Suppressor macrophage treated with lipopolysaccharide for 4 hours (primary cell): ENCODE results near the gene ST3GAL4.
"Not testable (repeated sequence)": the region's sequence is repeated elsewhere in the genome, so short reads cannot be mapped to it uniquely, and the experiment has no call there.

ENCODE experiments used
- DNase-seq: peaks from one replicate; pipeline ENCODE4 v3.0.0-alpha.2; 2020

The ST3GAL4 gene

DNA sequence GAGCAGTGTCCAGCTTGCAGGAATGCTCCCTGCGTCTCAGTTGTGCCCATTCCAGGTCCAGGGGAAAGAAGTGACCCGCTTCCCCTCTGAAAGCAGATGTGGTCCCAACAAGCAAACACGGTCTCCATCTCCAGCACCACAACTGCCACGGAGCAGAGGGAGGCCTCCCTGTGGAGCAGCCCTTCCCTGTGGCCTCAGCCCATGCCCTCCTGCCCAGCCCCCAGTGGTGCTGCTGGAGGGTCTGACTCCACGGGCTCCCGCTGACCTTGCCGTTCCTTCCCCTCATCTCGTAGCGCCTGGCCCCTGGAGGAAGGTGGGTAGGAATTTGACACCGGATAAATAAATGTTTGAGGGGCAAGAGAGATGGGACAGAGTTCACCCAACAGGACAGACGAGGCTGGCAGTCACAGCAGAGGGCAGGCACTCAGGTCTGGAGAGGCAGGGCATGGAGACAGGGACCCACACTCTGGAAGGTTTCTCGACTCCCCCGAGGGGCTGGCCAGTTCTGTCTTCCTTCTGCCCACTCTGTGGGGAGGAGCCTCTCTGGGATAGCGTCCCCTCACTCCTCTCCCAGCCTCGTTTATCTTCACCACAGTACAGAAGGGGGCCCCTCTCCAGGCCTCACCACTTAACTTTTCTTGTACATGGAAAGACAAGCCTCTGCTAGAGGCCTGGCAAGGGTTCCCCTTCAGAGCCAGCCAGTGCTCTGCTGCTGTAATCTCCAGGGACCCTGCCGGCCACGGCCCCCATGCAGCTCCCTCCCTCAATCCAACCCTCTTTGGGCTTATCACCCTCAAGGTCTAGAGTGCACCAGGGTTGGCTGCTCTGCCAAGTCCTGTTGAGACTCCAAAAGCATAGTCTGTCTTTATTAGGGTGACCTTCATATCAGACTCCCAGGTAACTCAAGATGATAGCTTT is 7.5 kb upstream of the ST3GAL4 start:
- DNase-seq = no peak

DNA sequence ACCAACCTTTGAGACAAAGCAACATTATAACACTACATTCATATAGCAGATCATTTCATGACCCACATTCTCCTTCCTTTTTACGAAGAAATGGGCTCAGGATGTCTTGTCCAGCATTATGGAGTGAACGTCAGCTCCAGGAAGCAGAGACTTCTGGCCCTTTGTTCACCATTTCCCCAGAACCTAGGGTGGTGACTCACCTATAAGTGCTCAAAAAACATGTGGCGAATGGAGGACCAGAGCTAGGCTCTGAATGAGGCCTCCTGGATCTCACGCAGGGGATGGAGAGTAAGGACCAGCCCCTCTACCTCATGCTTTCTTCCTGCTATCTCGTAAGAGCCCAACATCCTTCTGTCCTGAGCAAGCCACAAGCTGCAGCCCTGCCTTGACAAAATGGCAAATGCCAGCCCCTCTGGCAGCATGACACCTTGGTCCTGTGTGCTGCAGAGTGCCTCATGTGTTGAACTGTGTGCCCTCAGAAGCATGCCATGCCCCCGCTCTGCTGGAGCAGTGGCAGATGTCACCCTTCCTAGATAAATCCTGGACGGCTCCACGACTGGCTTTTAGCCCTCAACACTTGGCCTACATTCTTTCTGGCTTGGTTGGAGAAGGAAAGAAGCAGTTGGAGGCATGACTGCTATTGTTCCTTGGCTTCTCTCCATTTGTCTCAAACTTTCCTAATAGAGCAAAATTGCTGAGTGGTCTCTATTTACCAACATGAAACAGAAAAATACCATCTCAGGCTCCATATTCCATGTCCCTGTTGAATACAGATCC is 6.5 kb upstream of the ST3GAL4 start:
- no peak for DNase-seq

DNA sequence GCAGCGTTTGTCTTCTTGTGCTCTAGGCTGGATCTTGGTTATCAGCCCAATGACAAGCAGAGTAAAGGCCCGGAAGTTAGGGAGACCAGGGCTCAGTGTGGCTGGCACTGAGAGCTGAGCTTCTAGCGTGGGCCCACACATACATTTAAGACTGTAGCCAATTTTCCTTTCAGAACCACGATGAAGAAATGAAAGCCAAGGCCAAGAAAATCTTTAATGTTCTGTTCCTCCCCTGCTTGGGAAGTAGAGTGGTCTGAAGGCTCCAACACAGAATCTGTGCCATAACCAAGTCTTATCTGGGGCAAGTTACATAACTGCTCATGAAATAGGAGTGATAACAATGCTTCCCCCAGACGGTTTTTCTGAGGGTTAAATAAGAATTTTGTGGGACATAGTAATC is 4.7 kb upstream of the ST3GAL4 start:
- no peak for DNase-seq

DNA sequence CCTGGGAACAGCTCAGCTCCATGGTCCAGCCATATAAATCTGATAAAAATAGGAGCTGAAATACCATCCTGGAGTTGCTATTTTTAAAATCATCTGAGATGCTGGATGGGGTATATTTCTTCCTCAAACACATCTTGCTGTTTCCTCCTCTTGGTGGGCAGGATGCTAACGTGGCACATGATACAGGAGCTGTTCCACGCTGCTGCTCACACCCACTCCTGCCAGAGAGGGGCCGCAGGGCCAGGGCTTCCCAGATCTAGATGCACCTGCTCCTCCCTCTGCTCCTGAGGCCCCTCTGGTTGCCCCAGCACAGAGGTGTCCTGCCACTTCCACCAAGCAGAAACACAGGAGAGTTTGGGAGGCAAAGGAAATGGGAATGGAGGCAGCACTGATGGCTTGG is 3.3 kb upstream of the ST3GAL4 start:
- no peak for DNase-seq

DNA sequence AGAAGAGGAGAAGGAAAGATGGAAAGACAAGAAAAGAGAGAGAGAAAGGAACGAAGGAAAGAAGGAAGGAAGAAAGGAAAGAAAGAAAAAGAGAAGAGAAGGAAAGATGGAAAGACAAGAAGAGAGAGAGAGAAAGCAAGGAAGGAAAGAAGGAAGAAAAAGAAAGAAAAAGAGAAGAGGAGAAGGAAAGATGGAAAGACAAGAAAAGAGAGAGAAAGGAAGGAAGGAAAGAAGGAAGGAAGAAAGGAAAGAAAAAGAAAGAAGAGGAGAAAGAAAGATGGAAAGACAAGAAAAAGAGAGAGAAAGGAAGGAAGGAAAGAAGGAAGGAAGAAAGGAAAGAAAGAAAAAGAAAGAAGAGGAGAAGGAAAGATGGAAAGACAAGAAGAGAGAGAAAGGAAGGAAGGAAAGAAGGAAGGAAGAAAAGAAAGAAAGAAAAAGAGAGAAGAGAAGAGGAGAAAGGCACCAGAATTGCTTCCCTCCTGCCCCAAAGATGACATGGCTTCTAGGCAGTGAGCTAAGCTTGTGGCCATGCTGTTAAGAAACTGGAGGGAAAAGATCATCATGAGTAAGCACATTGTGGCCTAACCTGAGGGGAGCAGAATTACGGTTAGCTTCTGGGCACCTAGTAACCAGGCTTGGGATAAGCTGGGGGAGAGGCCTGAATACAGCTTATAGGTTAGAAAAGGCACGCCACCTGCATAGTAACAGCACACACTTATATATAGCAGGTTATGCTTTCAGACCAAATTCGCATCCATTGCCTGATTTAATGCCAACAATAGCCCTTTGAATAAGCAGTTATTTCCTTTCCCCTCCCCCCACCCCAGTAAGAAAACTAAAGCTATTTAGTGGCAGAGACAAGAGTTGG is 2.3 kb upstream of the ST3GAL4 start:
- peak; percentile 64 for DNase-seq

DNA sequence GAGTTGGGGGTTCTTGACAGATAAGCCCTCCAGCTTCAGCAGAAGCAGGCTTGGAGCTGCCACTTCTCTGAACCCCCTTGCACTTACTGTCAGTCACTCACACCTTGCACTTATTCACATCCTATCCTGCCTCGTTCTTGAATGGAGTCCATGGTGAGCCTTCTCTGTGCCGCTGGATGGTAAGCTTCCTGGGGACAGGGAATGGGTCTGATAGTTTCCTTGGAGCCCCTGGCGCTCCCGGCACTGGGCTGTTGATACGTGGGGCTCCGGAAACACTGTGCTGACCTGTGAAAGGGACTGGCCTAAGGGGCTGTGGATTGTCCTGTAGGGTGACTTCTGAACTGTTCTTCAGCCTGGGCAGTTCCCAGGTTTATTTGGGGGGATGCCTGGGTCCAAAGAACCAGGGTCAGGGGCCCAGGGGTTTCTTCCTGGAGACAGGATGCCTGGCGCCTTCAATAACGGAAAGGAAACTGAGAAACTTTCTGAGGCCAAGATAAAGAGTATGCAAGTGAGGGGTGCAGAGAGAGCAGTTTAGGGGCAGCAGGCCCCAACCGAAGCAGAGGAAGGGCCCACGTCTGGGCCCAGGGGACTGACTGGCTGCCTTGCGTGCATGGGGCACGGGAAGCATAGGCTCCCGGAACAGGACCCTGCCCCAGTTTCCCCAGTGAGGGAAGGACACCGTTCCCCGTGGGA is 709 bp upstream of the ST3GAL4 start:
- no peak for DNase-seq

DNA sequence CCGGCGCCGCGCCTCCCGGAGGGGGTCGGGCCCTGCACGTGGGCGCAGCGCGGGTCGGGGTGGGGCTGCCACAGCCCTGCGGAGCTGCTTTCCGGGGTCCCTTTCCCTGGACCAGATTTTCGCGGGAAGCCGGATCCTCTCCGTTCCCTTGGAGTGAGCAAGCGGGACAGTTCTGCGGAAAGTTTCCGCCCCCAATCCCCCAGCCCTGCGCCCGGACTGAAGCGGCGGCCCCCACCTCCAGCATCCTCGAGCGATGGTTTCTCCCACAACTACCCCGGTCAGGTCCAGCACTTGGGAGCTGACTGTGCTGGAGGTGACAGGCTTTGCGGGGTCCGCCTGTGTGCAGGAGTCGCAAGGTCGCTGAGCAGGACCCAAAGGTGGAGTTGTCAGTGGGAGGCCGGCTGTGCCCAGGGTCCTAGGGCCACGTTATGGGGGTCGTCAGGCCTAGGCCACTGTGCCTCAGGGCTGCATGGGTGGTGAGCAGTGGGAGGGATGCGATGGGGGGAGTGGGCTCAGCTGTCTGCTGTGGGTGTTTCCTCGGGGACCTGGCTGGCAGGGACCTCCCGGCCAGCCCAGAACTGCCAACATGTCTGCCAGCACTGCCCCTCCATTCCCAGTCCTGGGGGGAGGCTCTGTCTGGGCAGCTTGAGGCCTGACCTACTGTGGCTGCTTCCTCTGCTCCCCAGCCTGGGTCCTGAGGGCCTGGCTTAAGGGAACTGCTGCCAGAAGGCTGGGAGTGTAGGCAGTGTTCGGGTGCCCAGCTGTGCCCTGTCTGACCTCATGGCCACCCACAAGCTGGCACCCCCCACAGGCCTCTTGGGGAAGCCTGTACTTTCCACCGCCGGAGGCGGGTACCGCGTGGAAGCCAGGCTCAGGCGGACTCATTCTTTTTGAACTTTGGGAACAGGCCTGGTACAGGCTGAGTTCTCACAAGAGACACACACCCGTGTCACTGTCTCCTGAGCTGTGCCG is 726 bp downstream of the ST3GAL4 start:
- peak; percentile 94 for DNase-seq

DNA sequence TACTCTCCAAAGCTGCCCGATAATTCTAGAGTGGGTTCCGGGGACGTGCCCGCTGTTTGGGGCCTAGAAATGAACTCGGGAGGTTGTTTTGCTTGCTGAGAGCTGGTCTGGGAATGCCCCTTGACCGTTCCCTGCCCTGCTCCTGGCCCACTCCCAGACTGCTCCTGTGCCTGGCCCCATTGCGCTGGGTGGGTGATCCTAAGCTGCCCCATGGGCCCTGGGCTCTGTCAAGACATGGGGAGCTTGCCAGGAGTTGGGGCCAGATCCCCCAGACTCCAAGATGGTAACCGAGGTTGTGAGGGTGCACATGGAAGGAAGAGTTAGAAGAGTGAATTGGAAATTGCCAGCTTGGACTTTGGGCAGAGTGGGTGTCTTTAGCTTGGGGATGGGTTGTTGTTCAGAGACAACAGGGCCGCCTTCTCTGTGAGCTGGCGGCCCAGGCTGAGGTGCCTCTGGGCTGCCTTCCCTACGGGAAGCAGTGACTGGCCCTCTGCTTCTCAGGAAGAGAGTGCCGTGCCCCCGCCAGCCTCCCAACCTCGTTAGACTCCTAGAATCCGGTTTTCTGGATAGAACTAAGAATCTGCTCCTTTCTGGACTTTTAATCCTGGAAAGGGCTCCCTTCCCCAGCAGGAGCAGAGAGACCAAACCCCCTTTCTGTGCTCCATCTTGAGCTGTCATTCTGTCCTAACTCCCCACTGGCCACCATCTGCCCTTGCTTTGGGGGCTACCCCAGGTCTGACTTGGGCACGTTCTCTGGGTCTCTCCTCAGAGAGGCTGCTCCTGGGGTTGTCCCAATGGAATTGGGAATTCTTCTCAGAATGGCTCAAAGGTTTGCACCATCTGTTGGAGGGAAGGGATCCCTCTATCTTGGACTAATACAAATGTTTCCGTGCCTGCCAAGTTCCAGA is 1.8 kb downstream of the ST3GAL4 start:
- no peak for DNase-seq

DNA sequence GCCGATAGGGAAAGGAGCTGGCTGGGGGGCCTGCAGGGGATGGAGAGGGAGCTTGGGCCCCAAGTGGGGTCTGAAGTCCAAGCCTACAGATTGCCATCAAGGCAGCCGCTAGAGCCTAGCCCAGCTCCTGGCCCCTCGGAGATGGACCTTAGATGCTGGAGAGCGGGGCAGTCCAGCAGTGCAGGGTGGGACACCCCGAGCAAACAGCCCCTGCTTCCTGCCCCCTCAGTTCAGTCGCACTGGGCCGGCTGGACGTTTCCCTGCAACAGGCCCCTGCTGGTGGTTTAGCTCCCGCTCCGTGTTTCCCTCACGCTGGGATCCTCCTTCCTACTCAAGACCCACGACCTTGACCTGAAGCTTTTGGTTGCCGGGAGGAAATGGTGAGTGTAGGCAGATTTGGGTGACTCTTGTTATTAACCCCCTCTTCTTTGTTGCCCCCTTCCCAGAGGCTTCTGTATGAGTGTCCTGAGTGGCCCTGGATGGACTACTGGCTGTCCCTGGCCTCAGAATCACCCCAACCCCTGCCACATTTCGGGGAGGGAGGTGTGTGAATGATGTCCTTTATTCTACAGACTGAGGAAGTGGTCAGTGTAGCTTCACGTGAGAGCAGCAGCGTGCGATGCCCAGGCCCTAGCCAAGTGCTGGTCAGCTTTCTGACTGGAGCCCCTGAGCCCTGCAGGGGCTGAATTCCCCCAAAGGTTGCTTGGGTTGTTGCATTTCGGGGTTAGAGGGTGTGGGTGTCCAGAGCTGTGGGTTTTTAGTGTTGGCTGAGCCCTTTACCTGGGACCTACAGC is 2.7 kb downstream of the ST3GAL4 start:
- DNase-seq = no peak

DNA sequence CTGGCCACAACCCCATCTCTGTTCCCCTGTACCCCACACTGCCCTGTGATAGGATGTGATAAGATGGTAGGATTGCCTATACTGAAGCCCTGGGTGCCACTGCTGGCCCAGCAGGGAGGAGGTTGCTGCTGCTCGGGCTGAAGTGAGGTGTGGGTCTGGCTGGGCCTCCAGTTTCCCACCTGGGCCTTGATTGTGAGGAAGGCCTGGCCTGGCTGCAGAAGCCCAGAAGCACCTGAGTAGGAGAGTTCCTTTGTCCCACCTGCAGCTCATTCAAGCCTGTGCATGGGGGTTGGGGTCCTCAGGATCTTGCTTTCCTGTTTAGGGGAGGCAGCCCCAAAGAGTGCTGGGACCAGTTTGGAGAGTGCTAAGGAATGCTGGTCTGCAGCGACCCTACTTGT is 3.3 kb downstream of the ST3GAL4 start:
- DNase-seq = no peak

DNA sequence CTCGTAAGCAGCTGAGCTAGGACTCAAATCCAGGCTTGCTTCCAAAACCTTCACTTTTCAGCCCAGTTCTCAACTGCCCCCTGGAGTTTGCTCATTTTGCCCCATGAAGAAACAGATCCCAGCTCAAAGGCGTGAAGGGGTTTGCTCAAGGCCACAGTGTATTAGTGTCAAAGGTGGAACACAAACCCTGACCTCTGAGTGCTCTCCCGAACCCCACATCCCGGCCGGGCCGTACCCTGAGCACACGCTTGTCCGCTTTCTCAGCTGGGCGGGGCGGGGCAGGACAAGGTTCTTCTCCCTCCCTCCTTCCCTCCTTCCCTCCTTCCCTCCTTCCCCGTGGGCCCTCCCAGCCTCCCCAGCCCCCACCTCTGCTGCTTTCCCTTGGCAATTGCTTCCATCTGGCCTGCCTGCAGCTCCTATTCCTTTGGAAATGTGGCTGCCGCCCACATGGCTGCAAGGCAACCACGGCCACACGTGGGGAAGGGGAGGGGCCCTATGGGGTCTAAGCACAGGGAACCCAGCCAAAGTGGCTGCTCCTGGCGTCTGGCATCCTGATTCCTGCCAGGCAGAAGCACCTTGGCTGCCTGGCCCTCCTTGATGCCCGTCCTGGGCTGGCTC is 4.1 kb downstream of the ST3GAL4 start:
- no peak for DNase-seq

DNA sequence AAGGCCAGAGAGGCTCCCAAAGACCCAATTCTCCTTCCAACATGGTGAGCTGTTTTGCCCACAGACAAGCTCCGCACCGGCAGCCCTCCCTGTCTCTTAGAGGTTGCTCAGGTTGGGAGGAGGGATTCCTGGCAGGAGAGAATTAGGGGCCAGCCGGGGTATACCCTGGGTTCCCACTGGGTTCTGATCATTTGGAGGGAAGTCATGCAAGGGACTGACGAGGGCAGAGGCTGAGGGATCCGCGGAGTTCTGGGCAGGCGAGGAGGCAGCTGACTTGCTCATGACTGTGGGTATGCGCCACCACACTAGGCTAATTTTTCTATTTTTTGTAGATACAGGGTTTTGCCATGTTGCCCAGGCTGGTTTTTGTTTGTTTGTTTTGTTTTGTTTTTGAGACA is 4.6 kb downstream of the ST3GAL4 start:
- DNase-seq = no peak

DNA sequence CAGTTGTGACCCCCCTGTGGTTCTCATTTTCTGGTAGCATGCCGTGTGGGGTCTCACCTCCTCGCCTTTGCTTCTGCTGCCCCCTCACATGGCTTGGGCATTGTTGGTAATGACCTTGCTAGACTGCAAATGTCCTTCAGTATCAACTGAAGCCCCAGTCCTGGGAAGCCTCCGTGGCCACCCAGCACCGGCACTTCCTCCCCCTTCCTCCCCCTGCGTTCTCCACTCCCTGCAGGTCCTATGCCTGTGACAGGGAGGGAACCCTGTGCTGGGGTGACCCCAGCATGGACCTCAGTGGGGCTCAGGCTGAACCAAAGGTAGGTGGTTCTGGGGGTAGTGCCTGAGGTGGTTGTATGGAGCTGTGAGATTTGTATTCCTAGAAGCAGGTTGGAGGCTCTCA is 5.9 kb downstream of the ST3GAL4 start:
- no peak for DNase-seq

DNA sequence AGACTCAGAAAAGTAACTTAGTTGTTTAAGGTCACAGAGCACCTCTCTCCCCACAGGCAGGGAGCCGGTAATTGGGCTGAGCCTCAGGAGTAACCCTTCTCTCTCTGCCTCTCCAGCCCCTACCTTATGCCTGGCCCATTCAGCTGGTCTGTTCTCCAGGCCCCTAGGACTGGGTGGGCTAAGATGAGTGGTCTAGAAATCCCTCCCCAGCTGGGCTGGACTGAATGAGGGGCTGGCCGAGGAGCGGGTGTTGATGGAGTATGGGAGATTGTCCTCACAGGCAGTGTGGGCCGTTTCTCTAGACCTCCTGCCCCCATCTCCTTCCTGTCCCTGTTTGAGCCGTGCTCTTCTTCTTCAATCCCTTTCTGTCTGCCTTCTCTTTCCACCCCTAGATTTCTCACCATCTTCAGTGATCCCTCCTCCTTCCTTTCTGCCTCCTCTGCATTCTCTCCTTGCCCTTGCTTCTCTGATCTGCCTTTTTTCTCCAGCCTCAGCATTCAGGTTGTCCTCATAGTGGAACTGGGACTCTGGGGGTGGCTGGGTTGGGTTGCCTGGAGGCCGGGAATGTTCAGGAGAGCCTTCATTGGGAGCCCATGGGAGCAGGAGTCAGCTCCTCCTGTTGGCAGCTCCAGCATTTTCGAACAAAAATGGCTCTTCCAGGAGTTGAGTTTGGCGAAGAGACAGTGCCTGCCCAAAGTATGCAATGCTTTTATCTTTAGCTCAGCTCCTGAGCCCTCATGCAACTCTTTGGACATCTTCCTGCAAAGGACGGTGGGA is 7.6 kb downstream of the ST3GAL4 start:
- no peak for DNase-seq

DNA sequence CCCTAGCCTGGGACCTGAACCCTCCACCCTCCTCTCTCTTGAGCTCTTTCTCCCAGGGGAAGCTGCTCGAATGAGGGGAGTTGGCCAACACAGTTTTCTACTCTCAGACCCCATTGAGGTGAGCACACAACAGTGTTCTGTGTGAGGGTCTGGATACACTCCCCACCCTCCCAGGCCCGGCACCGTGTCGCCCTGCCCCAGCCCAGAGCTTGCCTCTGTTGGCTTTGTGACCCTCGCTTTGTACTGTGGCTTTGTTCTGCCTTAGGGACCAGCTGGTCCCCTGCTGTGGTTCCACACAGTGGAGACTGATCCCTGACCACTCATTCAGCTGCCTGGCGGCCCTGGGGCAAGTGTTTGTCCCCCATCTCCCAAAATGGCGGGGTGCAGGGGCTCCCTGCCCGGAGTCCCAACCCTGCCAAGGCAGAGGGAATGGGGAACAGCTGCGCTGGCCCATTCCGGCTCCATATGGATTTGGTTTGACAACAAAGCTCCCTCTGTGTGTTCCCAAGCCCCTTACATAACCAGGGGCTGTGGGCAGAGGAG is 8.3 kb downstream of the ST3GAL4 start:
- DNase-seq = no peak

DNA sequence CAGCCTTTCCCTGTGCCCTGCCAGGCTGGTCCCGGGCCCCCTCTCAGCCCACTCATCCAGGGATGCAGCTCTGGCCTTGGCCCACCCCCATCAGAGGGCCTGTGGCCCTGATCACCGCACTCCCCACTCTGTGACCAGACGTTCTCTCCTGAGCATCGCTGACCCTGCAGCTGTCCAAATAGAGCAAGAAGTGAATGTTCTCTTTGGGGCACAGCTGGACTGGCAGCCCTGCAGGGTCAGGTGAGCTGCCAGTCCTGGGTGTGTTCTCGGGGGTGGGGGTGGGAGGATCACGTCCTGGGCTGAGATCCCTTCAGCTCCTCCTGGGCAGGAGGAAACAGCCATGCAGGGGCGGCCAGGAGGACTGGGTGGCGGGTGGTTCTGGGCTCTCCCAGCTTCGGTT is 9.2 kb downstream of the ST3GAL4 start:
- DNase-seq = not testable (repeated sequence)

DNA sequence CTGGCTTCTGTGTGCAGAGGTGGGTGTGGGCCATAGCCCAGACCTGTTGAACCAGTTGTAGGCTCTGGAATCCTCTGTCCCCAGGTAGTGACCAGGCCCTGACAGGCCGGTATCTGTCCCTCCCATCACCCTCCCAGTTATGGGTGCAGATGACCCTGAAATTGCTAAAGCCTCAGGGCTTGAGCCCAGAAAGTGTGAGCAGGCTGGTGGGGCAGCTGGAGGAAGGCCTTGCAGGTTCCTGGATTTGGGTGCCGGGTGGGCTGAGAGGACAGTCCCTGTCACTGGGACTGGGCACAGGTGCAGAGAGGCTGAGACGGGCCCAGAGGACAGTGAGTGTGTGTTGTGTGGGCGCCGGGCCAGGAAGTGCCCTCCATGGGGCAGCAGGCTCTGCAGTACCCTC is 10.0 kb downstream of the ST3GAL4 start:
- DNase-seq = not testable (repeated sequence)
